HG02759 (cell line): ENCODE measurements around the gene KLK3.

Experiments
- ATAC-seq: cut with Tn5 transposase; IDR thresholded peaks from one replicate; pipeline ENCODE4 v1.9.1; 2021; ENCODE audit warnings: mild to moderate bottlenecking, moderate library complexity; ENCODE audit not compliant: unreplicated experiment

Gene KLK3

DNA sequence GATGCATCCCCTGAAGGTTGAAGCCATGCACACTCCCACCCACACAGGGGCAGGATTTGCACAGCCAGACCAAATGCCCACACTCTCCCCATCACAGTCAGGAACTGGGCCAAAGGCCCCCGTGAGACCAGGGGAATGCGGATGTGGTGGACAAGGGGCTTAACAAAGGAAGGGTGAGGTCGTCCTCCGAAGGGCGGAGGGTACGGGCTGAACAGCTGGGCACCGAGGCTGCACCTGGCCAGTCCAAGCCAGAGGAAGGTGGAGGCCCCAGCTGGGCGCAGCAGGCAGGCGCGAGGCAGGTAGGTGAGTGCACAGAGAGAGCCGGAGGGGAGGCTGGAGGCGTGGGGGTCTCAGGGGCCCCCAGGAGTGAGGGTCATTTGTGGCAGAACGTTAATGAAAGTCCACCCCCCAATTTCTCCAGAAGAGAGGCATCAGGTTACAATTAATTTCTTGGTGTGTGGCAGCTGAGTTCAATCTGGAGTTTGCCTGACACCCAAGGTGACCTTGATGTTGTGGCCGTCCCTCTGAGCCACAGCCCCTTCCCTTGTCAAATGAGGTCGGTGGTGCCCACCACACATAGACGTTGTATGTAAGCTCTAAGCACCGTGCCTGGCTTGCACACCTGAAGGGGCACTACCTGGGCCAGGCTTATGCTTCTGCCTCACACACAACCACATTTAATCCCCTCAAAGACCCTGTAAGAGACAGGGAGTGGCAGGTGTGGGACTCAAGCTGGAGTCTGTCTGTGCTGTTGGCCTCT lies 24.3 kb upstream of the KLK3 start:
- ATAC-seq: no peak

DNA sequence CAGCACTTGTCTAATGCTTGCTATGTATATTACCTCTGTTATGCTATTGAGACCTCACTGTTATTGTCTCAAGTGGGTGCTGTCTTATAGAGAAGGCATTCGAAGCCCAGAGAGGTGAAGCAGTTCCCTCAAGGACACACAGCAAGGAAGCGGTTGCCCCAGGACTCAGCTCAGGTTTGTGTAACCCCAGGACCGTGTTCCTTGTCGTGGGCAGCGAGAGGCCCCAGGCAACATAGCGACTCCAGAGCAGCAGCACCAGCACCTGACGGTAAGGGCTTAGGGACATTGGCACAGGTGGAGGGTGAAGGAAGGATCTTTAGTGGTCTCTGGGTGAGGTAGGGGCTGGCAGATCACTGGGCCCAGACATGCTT lies 23.7 kb upstream of the KLK3 start:
- no peak for ATAC-seq

DNA sequence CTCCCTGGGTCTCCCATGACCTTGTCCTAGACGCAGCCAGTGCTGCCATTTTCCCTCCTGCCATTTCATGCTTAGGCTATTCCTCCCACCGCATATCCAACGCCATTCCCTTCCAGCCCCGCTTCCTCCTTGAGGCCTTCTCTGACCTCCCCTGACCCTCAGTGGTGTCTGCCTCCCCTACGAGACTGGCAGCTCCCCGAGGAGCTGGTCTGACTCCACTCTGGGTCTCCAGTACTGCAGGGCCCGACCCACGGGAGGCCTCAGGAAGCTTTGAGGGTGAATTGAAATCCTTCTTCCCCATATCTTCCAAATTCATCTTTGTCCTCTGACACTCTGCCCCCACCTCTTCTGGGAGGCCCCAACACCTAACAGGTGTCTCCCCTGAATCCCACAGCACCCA lies 22.0 kb upstream of the KLK3 start:
- no peak for ATAC-seq

DNA sequence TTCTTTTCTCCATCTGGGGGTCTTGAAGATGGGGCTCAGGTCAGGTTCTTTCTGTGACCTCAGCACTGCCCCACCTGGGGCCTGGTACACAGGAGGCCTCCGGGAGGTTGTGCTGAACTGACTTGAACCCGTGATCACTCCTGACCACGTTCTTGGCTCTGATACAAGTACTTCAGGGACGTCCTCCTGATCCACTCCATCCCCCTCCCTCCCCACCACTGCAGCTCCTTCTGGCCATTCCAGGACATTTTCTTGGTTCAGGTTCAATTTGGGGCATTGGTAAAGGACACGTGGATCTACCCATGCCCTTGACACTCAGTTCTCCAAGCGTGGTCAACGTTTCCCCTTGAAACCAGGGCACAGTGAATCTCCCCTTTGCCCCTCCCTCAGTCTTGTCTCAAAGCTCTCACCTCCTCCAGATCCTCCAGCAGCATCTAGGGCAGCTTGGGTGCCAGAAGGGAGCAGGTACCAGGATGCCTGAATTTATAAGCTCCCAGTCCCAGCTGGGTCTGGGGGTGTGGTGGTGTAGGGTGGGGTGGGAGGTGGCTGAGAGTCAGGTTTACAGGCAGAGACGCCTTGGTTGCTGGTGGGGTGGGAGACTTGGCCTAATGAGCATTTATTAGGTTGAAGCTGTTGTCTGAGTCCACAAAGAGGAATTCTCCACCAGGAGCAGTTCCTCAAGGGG lies 21.5 kb upstream of the KLK3 start, which contains the start of gene KLK15:
KLK15 (minus strand) TSS at position 458 of the 685 bp plus-strand sequence. CDS start 2,082 bp downstream, outside the sequence.
- ATAC-seq: no peak

DNA sequence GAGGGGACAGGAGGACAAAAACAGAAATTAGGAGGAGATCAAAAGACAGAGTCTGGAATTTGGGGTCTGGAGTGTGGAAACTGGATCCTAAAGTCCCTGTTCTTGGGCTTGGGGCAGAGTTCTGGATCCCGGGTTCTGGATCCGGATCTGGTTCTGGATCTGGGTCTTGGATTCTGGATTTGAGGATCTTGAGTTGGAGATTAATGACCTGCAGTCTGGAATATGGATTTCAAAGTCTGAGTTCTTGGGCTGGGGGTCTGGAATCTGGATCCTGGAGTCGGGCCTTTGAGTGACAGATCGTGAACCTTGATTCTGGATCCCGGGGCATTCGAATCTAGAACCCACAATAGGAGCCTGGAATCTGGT lies 20.9 kb upstream of the KLK3 start:
- ATAC-seq: no peak

DNA sequence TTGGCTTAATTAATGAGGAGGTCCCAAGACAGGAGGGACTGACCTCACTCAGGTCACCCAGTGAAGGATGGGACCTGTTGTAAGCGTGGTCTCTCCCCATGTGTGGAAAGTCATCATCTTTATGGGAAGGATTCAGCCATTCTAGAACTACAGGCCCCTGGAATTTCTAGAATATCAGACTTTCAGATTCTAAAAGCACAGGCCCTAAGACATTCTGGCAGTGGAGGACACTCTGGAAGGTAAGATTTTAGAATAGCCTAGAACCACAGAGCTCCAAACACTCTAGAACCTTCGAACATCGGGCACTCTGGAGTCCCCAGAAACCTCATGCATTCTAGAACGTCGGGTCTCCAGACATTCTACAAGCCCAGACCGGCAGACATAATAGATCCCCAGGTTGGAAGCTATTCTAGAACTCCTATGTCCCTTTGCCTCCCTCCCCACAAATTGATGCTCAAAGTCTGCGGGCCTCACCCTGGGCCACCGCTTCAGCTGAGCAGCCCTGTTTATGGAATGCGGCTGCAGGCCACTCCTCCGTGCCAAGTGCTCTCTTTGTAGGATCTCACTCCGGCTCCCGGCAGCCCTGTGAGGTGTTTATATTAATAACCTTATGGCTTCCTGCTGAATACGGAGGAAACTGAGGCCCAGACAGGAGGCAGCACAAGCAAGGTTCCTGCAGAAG lies 19.5 kb upstream of the KLK3 start:
- ATAC-seq: no peak

DNA sequence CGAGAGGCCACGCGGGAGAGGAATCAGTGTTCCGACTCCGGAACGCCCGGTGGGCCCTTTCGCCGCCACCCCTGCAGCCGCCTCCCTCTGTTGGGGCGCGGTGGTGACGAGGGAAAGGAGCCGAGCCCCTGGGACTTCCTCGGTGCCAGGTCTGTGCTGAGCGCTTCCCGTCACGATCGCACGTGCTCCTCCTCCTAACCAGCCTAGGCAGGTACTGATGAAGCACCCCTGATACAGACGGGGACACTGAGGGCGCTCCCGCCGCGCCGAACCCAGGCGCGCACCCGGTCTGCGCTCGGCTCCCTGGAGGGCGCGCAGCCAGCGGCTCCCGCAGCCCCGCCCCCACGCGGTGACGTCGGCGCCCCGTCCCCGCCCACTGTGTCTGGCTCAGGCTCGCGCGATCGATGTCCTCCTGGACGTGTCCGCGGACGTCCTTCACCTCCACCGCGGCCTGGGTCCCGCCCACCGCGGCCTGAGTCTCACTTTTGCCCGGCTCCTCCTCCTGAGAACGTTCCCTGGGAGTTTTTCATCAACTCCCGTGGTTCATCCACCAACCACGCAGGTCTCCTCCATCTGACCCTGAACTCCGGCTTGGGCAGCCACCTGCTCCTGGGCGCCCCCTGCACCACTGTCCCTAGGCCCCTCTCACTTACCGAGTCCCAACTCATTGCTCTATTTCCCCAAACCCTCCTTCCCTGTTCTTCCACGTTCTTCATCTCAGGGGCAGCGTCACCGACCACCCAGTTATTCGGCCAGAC lies 18.8 kb upstream of the KLK3 start:
- ATAC-seq: peak; percentile 88

DNA sequence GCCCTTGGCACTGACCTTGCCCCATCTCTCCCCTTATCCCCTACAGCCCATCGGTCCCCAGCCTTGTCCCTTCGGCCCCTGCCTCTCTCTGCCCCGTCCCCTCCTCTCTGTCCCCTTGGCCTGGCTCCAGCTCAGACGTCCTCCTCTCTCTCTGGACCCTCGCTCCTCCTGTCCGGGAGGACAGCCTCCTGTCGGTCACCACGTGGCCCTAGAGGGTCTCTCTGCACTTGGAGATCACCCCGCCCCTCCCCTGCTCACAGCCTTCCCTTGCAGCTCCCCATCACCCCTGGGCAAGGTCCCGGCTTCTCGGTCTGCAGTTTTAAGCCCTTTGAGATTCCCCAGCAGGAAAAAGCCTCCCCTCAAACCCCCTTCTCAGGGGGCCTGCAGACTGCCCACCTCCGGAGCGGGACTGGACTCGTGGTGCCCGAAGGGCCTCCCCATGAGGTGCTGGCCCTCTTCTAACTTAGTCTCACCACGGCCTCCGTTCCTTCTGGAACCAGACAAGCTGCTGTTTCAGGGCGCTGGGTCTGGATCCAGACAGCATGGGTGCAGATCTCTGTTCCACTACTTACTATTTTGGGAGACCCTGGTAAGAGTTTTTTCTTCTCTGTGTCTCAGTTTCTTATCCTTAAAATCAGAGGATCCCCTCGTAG lies 18.0 kb upstream of the KLK3 start:
- ATAC-seq: no peak

DNA sequence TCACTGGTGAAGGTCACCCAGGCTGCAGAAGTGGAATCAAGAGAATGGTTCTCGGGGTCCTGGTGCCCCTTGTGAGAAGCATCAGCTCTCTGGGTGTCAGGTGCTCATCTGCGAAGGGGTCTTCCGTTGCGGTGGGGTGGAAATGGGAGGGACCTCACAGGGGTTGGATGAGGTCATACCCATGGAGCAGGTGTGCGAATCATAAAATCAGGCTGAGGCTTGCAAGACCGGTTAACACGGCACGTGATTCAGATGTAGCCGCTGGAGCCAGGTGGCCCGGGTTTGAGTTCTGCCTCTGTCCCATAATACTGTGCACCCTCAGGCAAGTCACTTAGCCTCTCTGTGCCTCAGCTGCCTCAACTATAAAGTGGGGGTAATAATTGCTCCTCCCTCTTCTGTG lies 17.4 kb upstream of the KLK3 start:
- ATAC-seq: no peak

DNA sequence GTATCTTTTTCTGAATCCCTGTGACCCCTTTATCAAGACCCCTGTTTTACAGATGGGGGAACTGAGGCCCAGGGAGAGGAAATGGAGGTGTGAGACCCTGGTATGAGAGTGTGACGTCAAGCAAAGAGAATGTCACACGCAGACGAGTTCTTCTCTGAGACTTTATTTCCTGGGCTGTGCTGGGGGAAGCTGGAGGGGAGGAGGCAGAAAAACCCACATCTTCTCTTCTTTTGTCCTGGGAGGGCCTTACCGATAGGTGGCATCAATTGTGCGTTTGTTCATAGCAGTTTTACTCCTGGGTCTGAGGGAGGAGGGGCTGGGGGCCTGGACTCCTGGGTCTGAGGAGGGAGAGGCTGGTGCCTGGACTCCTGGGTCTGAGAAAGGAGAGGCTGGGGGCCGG lies 16.5 kb upstream of the KLK3 start:
- no peak for ATAC-seq

DNA sequence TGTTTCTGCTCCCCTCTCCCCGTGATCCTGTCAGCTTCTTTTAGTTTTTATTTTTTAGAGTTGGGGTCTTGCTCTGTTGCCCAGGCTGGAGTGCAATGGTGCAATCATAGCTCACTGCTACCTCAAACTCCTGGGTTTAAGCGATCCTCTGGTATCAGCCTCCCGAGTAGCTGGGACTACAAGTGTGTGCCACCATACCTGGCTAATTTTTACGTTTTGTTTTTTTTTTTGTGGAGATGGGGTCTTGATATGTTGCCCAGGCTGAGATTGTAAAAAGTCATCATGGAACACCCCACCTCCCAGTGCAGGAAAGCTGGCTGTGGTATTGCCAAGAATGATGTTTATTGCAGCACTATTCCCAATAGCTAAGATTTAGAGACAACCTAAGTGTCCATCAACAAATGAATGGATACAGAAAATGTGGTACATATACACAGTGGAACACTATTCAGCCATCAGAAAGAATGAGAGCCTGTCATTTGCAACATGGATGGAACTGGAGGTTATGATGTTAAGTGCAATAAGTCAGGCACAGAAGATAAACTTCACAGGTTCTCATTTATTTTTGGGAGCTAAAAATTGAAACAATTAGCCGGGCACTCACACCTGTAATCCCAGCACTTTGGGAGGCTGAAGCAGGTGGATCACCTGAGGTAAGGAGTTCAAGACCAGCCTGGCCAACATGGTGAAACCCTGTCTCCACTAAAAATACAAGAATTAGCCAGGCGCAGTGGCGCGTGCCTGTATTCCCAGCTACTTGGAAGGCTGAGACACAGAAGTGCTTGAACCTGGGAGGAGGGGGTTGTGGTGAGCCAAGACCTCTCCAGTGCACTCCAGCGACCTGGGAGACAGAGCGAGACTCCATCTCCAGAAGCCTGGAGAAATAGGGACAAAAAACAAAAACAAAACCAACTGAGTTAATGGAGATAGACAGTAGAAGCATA lies 14.7 kb upstream of the KLK3 start:
- ATAC-seq: no peak

DNA sequence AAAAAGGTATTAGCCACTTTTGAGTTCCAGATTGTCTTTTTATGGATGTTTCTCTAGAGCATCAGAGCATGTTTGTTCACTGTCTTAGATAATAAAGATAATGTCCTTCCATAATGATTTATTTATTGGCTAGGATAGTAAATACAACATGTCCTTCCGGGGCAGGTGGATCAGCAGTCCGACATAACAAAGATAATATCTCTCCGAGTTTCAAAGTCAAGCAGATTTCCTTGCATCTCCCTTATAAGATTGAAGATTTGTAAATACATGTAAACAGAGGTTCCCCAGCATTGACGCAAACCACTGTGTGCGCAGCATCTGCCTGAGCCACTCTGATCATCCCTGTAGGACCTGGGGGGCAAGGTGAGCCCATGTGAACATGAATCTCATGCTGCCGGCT lies 12.6 kb upstream of the KLK3 start:
- ATAC-seq: no peak

DNA sequence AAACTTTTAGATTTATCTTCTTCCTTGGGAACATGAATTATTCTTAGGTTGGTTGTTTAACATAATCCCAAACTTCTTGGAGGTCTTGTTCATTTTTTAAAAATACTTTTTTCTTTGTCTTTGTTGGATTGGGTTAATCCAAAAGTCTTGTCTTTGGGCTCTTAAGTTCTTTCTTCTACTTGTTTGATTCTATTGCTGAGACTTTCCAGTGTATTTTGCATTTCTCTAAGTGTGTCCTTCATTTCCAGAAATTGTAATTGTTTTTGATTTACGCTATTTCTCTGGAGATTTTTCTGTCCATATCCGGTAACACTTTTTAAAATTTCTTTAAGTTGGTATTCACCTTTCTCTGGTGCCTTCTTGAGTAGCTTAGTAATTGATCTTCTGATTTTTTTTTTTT lies 11.5 kb upstream of the KLK3 start:
- no peak for ATAC-seq

DNA sequence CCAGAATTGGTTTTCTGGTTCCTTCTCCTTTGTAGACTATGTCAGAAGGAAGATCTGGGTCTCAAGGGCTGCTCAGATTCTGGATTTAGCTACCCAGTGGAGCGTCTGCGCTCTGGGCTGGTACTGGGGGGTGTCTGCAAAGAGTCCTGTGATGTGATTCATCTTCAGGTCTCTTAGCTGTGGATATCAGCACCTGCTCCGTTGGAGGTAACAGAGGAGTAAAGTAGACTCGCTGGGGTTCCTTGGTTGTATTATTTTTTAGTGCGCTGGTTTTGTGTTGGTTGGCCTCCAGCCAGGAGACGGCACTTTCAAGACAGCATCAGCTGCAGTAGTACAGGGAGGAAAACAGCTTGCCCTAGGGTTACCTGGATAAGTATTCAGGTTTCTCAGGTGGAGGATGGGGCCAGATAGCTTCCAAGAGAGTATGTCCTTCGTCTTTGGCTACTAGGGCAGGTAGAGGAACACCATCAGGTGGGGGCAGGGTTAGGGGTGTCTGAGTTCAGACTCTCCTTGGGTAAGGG lies 11.0 kb upstream of the KLK3 start:
- ATAC-seq: no peak

DNA sequence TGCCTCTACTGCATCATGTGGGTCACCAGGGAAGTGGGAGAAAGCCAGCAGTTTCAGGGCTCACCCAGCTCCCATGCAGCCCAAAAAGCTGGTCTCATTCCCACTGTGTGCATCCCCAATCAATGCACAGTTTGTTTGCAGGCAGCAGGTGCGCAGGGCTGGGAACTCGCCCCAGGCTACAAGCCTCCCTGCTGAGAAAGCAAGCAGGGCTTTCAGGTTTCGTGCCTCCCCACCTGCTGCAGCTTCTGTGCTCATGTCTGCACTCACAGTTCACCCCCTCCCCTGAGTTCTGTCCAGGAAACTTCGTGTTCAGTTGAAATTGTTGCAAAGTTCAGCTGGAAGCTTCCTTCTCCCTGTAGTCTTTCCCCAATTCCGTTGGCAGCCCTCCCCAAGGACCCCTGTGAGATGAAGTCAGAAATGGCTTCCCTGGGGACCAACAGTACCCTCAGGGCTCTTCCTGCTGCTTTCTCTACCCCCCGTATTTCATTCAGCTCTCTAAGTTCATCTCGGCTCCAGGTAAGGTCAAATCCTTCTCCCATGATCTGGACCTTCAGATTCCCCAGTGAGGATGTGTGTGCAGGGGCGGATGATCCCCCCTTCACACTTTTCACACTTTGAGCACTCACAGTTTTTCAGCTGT lies 10.3 kb upstream of the KLK3 start:
- no peak for ATAC-seq

DNA sequence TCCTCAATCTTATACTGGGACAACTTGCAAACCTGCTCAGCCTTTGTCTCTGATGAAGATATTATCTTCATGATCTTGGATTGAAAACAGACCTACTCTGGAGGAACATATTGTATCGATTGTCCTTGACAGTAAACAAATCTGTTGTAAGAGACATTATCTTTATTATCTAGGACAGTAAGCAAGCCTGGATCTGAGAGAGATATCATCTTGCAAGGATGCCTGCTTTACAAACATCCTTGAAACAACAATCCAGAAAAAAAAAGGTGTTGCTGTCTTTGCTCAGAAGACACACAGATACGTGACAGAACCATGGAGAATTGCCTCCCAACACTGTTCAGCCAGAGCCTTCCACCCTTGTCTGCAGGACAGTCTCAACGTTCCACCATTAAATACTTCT lies 4.0 kb upstream of the KLK3 start:
- no peak for ATAC-seq

DNA sequence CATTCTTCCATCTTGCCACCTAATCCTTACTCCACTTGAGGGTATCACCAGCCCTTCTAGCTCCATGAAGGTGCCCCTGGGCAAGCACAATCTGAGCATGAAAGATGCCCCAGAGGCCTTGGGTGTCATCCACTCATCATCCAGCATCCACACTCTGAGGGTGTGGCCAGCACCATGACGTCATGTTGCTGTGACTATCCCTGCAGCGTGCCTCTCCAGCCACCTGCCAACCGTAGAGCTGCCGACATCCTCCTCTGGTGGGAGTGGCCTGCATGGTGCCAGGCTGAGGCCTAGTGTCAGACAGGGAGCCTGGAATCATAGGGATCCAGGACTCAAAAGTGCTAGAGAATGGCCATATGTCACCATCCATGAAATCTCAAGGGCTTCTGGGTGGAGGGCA lies 3.1 kb upstream of the KLK3 start:
- ATAC-seq: no peak

DNA sequence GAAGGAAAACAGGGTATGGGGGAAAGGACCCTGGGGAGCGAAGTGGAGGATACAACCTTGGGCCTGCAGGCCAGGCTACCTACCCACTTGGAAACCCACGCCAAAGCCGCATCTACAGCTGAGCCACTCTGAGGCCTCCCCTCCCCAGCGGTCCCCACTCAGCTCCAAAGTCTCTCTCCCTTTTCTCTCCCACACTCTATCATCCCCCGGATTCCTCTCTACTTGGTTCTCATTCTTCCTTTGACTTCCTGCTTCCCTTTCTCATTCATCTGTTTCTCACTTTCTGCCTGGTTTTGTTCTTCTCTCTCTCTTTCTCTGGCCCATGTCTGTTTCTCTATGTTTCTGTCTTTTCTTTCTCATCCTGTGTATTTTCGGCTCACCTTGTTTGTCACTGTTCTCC lies 2.7 kb downstream of the KLK3 start:
- ATAC-seq: no peak

DNA sequence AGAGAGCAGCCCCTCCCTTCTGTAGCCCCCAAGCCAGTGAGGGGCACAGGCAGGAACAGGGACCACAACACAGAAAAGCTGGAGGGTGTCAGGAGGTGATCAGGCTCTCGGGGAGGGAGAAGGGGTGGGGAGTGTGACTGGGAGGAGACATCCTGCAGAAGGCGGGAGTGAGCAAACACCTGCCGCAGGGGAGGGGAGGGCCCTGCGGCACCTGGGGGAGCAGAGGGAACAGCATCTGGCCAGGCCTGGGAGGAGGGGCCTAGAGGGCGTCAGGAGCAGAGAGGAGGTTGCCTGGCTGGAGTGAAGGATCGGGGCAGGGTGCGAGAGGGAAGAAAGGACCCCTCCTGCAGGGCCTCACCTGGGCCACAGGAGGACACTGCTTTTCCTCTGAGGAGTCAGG lies 4.2 kb downstream of the KLK3 start:
- no peak for ATAC-seq
